H1 (cell line): Measurements from ENCODE around the gene CTNNA3. TPM values are rescaled to one million over a fixed set of nuclear protein-coding genes. Genes with fewer than 3 reads are reported as not detected.

Experiments
- CHD1 ChIP-seq: IDR thresholded peaks from 2 replicates; pipeline ENCODE4 v1.6.1; 2012; ENCODE audit warnings: low read depth, low read length, improper control_type of control experiment
- EP300 ChIP-seq, 2 experiments: IDR thresholded peaks; 1 replicate in 1 of 2; 2 replicates in 1 of 2; pipeline ENCODE4 v1.6.1; 2011 to 2012; ENCODE audit warnings: low read depth in 2 of 2, low read length in 2 of 2, mild to moderate bottlenecking in 2 of 2, borderline replicate concordance in 1 of 2, inconsistent platforms in 1 of 2, moderate library complexity in 1 of 2
- EZH2 ChIP-seq: fragments of 200-600 bp; sonication (generic); IDR thresholded peaks from 2 replicates; pipeline ENCODE4 v1.7.1; 2012; ENCODE audit warnings: low read depth, mild to moderate bottlenecking, moderate library complexity, low read length, inconsistent platforms; ENCODE audit not compliant: severe bottlenecking
- RBBP5 ChIP-seq: IDR thresholded peaks from 2 replicates; pipeline ENCODE4 v1.7.1; 2012; ENCODE audit warnings: low read depth, mild to moderate bottlenecking, inconsistent platforms, low read length, moderate library complexity, borderline replicate concordance
- SIN3A ChIP-seq, 2 experiments: IDR thresholded peaks in 1 of 2; conservative IDR thresholded peaks in 1 of 2; 2 replicates each; pipeline ENCODE4 v1.6.1; 2011 to 2012; ENCODE audit warnings: low read length in 2 of 2, improper control_type of control experiment in 1 of 2, low read depth in 1 of 2, mild to moderate bottlenecking in 1 of 2
- YY1 ChIP-seq: IDR thresholded peaks from 2 replicates; pipeline ENCODE4 v1.6.1; 2011; ENCODE audit warnings: low read depth, mild to moderate bottlenecking, low read length
- polyA plus RNA-seq, 7 experiments: library from polyadenylated mRNA; depleted of rRNA in 3 of 7; stranded (reverse) in 5 of 7; unstranded in 2 of 7; fragments of >200 nt in 5 of 7; fragments of 200-250 nt in 2 of 7; gene quantifications; 1 replicate in 5 of 7; 2 replicates in 1 of 7; 4 replicates in 1 of 7; pipeline versions ENCODE4 v1.2.1 to v1.2.3, GENCODE V29; 2011 to 2013; ENCODE audit warnings: missing spikeins in 2 of 7, mixed read lengths in 2 of 7
- total RNA-seq: library from RNA; stranded (reverse); fragmentation: NEBNext Ultra II Directional; extraction: Animal tissue kit (Norgen Biotek cat#: 25700); gene quantifications from 2 replicates; pipeline ENCODE4 v1.2.1, GENCODE V29; 2021
- TF ChIP-seq, protein P1 (sequence below): fragments of 300-600 bp; sonication (generic); IDR thresholded peaks from 2 replicates; pipeline ENCODE4 v1.7.1; 2012; ENCODE audit warnings: low read length, moderate library complexity, mild to moderate bottlenecking, inconsistent platforms; ENCODE audit not compliant: insufficient replicate concordance
- TF ChIP-seq, protein P2 (sequence below): IDR thresholded peaks from 2 replicates; pipeline ENCODE4 v1.6.1; 2012; ENCODE audit warnings: low read length, inconsistent platforms

CTNNA3 gene
- total and polyA plus RNA-seq, 2 of the 8 experiments (the other 6 are each of a cell fraction or from before 2014, with no cell fraction given) = 1.3 to 1.5 TPM

GRCh38 chr10:67095531-67095930 is 600.5 kb downstream of the CTNNA3 start (continued):
- TF ChIP-seq, protein P1, sequence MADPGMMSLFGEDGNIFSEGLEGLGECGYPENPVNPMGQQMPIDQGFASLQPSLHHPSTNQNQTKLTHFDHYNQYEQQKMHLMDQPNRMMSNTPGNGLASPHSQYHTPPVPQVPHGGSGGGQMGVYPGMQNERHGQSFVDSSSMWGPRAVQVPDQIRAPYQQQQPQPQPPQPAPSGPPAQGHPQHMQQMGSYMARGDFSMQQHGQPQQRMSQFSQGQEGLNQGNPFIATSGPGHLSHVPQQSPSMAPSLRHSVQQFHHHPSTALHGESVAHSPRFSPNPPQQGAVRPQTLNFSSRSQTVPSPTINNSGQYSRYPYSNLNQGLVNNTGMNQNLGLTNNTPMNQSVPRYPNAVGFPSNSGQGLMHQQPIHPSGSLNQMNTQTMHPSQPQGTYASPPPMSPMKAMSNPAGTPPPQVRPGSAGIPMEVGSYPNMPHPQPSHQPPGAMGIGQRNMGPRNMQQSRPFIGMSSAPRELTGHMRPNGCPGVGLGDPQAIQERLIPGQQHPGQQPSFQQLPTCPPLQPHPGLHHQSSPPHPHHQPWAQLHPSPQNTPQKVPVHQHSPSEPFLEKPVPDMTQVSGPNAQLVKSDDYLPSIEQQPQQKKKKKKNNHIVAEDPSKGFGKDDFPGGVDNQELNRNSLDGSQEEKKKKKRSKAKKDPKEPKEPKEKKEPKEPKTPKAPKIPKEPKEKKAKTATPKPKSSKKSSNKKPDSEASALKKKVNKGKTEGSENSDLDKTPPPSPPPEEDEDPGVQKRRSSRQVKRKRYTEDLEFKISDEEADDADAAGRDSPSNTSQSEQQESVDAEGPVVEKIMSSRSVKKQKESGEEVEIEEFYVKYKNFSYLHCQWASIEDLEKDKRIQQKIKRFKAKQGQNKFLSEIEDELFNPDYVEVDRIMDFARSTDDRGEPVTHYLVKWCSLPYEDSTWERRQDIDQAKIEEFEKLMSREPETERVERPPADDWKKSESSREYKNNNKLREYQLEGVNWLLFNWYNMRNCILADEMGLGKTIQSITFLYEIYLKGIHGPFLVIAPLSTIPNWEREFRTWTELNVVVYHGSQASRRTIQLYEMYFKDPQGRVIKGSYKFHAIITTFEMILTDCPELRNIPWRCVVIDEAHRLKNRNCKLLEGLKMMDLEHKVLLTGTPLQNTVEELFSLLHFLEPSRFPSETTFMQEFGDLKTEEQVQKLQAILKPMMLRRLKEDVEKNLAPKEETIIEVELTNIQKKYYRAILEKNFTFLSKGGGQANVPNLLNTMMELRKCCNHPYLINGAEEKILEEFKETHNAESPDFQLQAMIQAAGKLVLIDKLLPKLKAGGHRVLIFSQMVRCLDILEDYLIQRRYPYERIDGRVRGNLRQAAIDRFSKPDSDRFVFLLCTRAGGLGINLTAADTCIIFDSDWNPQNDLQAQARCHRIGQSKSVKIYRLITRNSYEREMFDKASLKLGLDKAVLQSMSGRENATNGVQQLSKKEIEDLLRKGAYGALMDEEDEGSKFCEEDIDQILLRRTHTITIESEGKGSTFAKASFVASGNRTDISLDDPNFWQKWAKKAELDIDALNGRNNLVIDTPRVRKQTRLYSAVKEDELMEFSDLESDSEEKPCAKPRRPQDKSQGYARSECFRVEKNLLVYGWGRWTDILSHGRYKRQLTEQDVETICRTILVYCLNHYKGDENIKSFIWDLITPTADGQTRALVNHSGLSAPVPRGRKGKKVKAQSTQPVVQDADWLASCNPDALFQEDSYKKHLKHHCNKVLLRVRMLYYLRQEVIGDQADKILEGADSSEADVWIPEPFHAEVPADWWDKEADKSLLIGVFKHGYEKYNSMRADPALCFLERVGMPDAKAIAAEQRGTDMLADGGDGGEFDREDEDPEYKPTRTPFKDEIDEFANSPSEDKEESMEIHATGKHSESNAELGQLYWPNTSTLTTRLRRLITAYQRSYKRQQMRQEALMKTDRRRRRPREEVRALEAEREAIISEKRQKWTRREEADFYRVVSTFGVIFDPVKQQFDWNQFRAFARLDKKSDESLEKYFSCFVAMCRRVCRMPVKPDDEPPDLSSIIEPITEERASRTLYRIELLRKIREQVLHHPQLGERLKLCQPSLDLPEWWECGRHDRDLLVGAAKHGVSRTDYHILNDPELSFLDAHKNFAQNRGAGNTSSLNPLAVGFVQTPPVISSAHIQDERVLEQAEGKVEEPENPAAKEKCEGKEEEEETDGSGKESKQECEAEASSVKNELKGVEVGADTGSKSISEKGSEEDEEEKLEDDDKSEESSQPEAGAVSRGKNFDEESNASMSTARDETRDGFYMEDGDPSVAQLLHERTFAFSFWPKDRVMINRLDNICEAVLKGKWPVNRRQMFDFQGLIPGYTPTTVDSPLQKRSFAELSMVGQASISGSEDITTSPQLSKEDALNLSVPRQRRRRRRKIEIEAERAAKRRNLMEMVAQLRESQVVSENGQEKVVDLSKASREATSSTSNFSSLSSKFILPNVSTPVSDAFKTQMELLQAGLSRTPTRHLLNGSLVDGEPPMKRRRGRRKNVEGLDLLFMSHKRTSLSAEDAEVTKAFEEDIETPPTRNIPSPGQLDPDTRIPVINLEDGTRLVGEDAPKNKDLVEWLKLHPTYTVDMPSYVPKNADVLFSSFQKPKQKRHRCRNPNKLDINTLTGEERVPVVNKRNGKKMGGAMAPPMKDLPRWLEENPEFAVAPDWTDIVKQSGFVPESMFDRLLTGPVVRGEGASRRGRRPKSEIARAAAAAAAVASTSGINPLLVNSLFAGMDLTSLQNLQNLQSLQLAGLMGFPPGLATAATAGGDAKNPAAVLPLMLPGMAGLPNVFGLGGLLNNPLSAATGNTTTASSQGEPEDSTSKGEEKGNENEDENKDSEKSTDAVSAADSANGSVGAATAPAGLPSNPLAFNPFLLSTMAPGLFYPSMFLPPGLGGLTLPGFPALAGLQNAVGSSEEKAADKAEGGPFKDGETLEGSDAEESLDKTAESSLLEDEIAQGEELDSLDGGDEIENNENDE = no peak
- TF ChIP-seq, protein P2, sequence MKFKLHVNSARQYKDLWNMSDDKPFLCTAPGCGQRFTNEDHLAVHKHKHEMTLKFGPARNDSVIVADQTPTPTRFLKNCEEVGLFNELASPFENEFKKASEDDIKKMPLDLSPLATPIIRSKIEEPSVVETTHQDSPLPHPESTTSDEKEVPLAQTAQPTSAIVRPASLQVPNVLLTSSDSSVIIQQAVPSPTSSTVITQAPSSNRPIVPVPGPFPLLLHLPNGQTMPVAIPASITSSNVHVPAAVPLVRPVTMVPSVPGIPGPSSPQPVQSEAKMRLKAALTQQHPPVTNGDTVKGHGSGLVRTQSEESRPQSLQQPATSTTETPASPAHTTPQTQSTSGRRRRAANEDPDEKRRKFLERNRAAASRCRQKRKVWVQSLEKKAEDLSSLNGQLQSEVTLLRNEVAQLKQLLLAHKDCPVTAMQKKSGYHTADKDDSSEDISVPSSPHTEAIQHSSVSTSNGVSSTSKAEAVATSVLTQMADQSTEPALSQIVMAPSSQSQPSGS = no peak
- TF ChIP-seq EP300 (IDR thresholded peaks at IDR 0.05; ENCODE audit: borderline replicate concordance in 1 of 2, low read depth in 2 of 2, low read length in 2 of 2) = no peak
- TF ChIP-seq SIN3A (conservative IDR thresholded peaks at IDR 0.05 in 1 of 2, IDR thresholded peaks at IDR 0.05 in 1 of 2; ENCODE audit: low read depth in 1 of 2, low read length in 2 of 2) = no peak
- no peak for TF ChIP-seq YY1
- no peak for TF ChIP-seq RBBP5
- no peak for TF ChIP-seq CHD1
- no peak for TF ChIP-seq EZH2
